Astrocyte of the spinal cord (primary cell): Measurements from ENCODE around the gene MYOC.
"Not testable (repeated sequence)": the region's sequence is repeated elsewhere in the genome, so short reads cannot be mapped to it uniquely, and the experiment has no call there.

Experiments
- DNase-seq: peaks from one replicate; pipeline ENCODE4 v3.0.0; 2011; ENCODE audit warnings: low read depth, low spot score
- H3K4me3 ChIP-seq: 2 replicates; pipeline ENCODE4 v1.5.1; 2011; ENCODE audit warnings: low read depth, mild to moderate bottlenecking, low read length, moderate library complexity
- CTCF ChIP-seq: IDR thresholded peaks from 2 replicates; pipeline ENCODE4 v1.5.1; 2012; ENCODE audit warnings: low read depth, mild to moderate bottlenecking, low read length, inconsistent platforms
- in situ Hi-C: cut with HindIII; loops from 2 replicates; pipeline ENCODE4 v1.10.0; 2017; ENCODE audit warnings: low sequenced_read_pairs

The MYOC gene

GRCh38 chr1:171627020-171627419 is 25.5 kb downstream of the MYOC start:
- no peak for DNase-seq
- no peak for TF ChIP-seq CTCF
- H3K4me3 ChIP-seq, result no peak overlapping the region
- in situ Hi-C loops, result no loop called here

- no peak overlapping the region for H3K4me3 ChIP-seq
- in situ Hi-C loops, result no loop called here
- TF ChIP-seq CTCF, result no peak
- no peak for DNase-seq
Measured at GRCh38 chr1:171625225-171625624, 27.3 kb downstream of the MYOC start.

GRCh38 chr1:171623651-171624331 is 28.7 kb downstream of the MYOC start:
- H3K4me3 ChIP-seq, result no peak overlapping the region
- in situ Hi-C loops, result no loop called here
- no peak for TF ChIP-seq CTCF
- DNase-seq, result no peak

GRCh38 chr1:171622152-171622462 is 30.4 kb downstream of the MYOC start, which contains the start of gene MYOCOS:
Gene MYOCOS (plus strand): TSS chr1:171622243. CDS start chr1:171623884, 1,641 bp downstream.
- no peak for DNase-seq
- no peak within 1 kb of the TSS for H3K4me3 ChIP-seq
- no peak for TF ChIP-seq CTCF
- in situ Hi-C loops, result no loop called here

GRCh38 chr1:171616586-171616985 is 35.9 kb downstream of the MYOC start:
- in situ Hi-C loops, result no loop called here

GRCh38 chr1:171615122-171615906 is 37.2 kb downstream of the MYOC start:
- H3K4me3 ChIP-seq, in situ Hi-C loops, DNase-seq: not testable (repeated sequence)

More at GRCh38 chr1:171616586-171616985, 35.9 kb downstream of the MYOC start:
- no peak overlapping the region for H3K4me3 ChIP-seq
- TF ChIP-seq CTCF, result no peak
- no peak for DNase-seq

GRCh38 chr1:171613282-171613681 is 39.2 kb downstream of the MYOC start:
- no peak for DNase-seq
- TF ChIP-seq CTCF, result no peak
- H3K4me3 ChIP-seq, result no peak overlapping the region
- in situ Hi-C loops, result no loop called here
